Ovary (tissue), 3 donors: ENCODE measurements around the gene CCR6.

Experiments
- CTCF ChIP-seq, 3 donors: fragments of 450-650 bp in 2 of 3; fragments of 200-600 bp in 1 of 3; IDR thresholded peaks; one replicate each; pipeline versions ENCODE4 v1.5.1 to v1.8.0; 2016 to 2022; ENCODE audit warnings: antibody characterized with exemption in 3 of 3, mild to moderate bottlenecking in 1 of 3
- EP300 ChIP-seq: sonication (generic); formaldehyde crosslinking; IDR thresholded peaks from one replicate; pipeline ENCODE4 v1.6.1; 2017; ENCODE audit warnings: antibody characterized with exemption
- POLR2A ChIP-seq: fragments of 450-650 bp; IDR thresholded peaks from one replicate; pipeline ENCODE4 v1.6.1; 2017; ENCODE audit warnings: antibody characterized with exemption, mild to moderate bottlenecking, moderate library complexity
- donor health status: DM: no; HTN: no; CAD: no.

- no peak for TF ChIP-seq CTCF (IDR thresholded peaks at IDR 0.05)
- TF ChIP-seq EP300 = no peak
- no peak for TF ChIP-seq POLR2A
Measured at GRCh38 chr6:167094436-167094819, 28.5 kb upstream of the CCR6 start.
